WTC11 (cell line): ENCODE results near the gene SNPH. TPM values are rescaled to one million over a fixed set of nuclear protein-coding genes. Genes with fewer than 3 reads are reported as not detected.

ENCODE experiments used
- ATF1 ChIP-seq: sonication (generic); formaldehyde crosslinking; IDR thresholded peaks from 2 replicates; pipeline ENCODE4 v1.8.1; 2023; ENCODE audit warnings: mild to moderate bottlenecking, moderate library complexity, missing genetic modification reagents
- CREM ChIP-seq: sonication (generic); formaldehyde crosslinking; IDR thresholded peaks from 2 replicates; pipeline ENCODE4 v1.8.1; 2022; ENCODE audit warnings: mild to moderate bottlenecking, missing genetic modification reagents, moderate library complexity
- ELF4 ChIP-seq: sonication (generic); formaldehyde crosslinking; IDR thresholded peaks from 2 replicates; pipeline ENCODE4 v1.8.1; 2022; ENCODE audit warnings: low read depth, mild to moderate bottlenecking, moderate library complexity, missing genetic modification reagents
- ETV6 ChIP-seq: sonication (generic); formaldehyde crosslinking; IDR thresholded peaks from 2 replicates; pipeline ENCODE4 v1.8.1; 2022; ENCODE audit warnings: mild to moderate bottlenecking, missing genetic modification reagents
- GABPB1 ChIP-seq: sonication (generic); formaldehyde crosslinking; IDR thresholded peaks from 2 replicates; pipeline ENCODE4 v1.8.1; 2023; ENCODE audit warnings: mild to moderate bottlenecking, missing genetic modification reagents
- HMGA2 ChIP-seq: fragments of 250-450 bp; sonication (Bioruptor Pico); IDR thresholded peaks from 2 replicates; pipeline ENCODE4 v1.4.0; 2021; ENCODE audit warnings: mild to moderate bottlenecking, moderate library complexity
- JUN ChIP-seq: sonication (generic); formaldehyde crosslinking; IDR thresholded peaks from 2 replicates; pipeline ENCODE4 v1.8.0; 2023; ENCODE audit warnings: mild to moderate bottlenecking, missing genetic modification reagents
- MYBL2 ChIP-seq: sonication (generic); formaldehyde crosslinking; IDR thresholded peaks from 2 replicates; pipeline ENCODE4 v1.8.1; 2023; ENCODE audit warnings: mild to moderate bottlenecking, moderate library complexity, missing genetic modification reagents
- NFATC4 ChIP-seq: fragments of 250-450 bp; sonication (Bioruptor Pico); IDR thresholded peaks from 2 replicates; pipeline ENCODE4 v1.9.0; 2021; ENCODE audit warnings: mild to moderate bottlenecking
- NFE2L1 ChIP-seq: sonication (generic); formaldehyde crosslinking; IDR thresholded peaks from 2 replicates; pipeline ENCODE4 v1.8.1; 2023; ENCODE audit warnings: missing genetic modification reagents
- NFYB ChIP-seq: sonication (generic); formaldehyde crosslinking; conservative IDR thresholded peaks from 2 replicates; pipeline ENCODE4 v1.8.0; 2022; ENCODE audit warnings: low read depth, missing genetic modification reagents
- NR1H2 ChIP-seq: sonication (generic); formaldehyde crosslinking; IDR thresholded peaks from 2 replicates; pipeline ENCODE4 v1.9.0; 2021; ENCODE audit warnings: mild to moderate bottlenecking, moderate library complexity, missing genetic modification reagents
- NR2C2 ChIP-seq: sonication (generic); formaldehyde crosslinking; IDR thresholded peaks from 2 replicates; pipeline ENCODE4 v1.8.0; 2022; ENCODE audit warnings: mild to moderate bottlenecking, missing genetic modification reagents
- RELA ChIP-seq: sonication (generic); formaldehyde crosslinking; IDR thresholded peaks from 2 replicates; pipeline ENCODE4 v1.8.1; 2022; ENCODE audit warnings: missing genetic modification reagents, mild to moderate bottlenecking, borderline replicate concordance
- SP1 ChIP-seq: sonication (generic); formaldehyde crosslinking; conservative IDR thresholded peaks from 2 replicates; pipeline ENCODE4 v1.8.1; 2022; ENCODE audit warnings: missing genetic modification reagents
- TEAD1 ChIP-seq: sonication (generic); formaldehyde crosslinking; IDR thresholded peaks from 2 replicates; pipeline ENCODE4 v1.8.0; 2022; ENCODE audit warnings: mild to moderate bottlenecking, missing genetic modification reagents
- ZNF138 ChIP-seq: sonication (generic); formaldehyde crosslinking; conservative IDR thresholded peaks from 2 replicates; pipeline ENCODE4 v1.8.1; 2022; ENCODE audit warnings: mild to moderate bottlenecking, moderate library complexity, missing genetic modification reagents
- ZNF232 ChIP-seq: sonication (generic); formaldehyde crosslinking; IDR thresholded peaks from 2 replicates; pipeline ENCODE4 v1.8.0; 2022; ENCODE audit warnings: mild to moderate bottlenecking, missing genetic modification reagents
- ZNF396 ChIP-seq: fragments of 250-450 bp; sonication (Bioruptor Pico); IDR thresholded peaks from 2 replicates; pipeline ENCODE4 v1.8.0; 2021; ENCODE audit warnings: mild to moderate bottlenecking, moderate library complexity, borderline replicate concordance
- total RNA-seq: library from RNA; stranded (reverse); gene quantifications from 3 replicates; pipeline ENCODE4 v1.2.3, GENCODE V29; 2021
- TF ChIP-seq, protein P1 (sequence below): sonication (generic); formaldehyde crosslinking; IDR thresholded peaks from 2 replicates; pipeline ENCODE4 v1.8.1; 2023; ENCODE audit warnings: mild to moderate bottlenecking, missing genetic modification reagents
- TF ChIP-seq, protein P2 (sequence below): sonication (generic); formaldehyde crosslinking; IDR thresholded peaks from 2 replicates; pipeline ENCODE4 v1.8.1; 2023; ENCODE audit warnings: mild to moderate bottlenecking, missing genetic modification reagents, moderate library complexity
- TF ChIP-seq, protein P3 (sequence below): sonication (generic); formaldehyde crosslinking; IDR thresholded peaks from 2 replicates; pipeline ENCODE4 v1.8.0; 2022; ENCODE audit warnings: mild to moderate bottlenecking, missing genetic modification reagents
- TF ChIP-seq, protein P4 (sequence below): sonication (generic); formaldehyde crosslinking; IDR thresholded peaks from 2 replicates; pipeline ENCODE4 v1.8.1; 2022; ENCODE audit warnings: mild to moderate bottlenecking, missing genetic modification reagents, moderate library complexity, borderline replicate concordance
- TF ChIP-seq, protein P5 (sequence below): sonication (generic); formaldehyde crosslinking; IDR thresholded peaks from 2 replicates; pipeline ENCODE4 v1.8.1; 2022; ENCODE audit warnings: mild to moderate bottlenecking, moderate library complexity, missing genetic modification reagents
- TF ChIP-seq, protein P6 (sequence below): sonication (generic); formaldehyde crosslinking; IDR thresholded peaks from 2 replicates; pipeline ENCODE4 v1.8.1; 2022; ENCODE audit warnings: low read depth, mild to moderate bottlenecking, moderate library complexity, missing genetic modification reagents, borderline replicate concordance
- TF ChIP-seq, protein P7 (sequence below): sonication (generic); formaldehyde crosslinking; IDR thresholded peaks from 2 replicates; pipeline ENCODE4 v1.8.0; 2022; ENCODE audit warnings: mild to moderate bottlenecking, missing genetic modification reagents
- TF ChIP-seq, protein P8 (sequence below): fragments of 250-450 bp; sonication (Bioruptor Pico); IDR thresholded peaks from 2 replicates; pipeline ENCODE4 v1.9.0; 2021; ENCODE audit warnings: mild to moderate bottlenecking
- TF ChIP-seq, protein P9 (sequence below): fragments of 250-450 bp; sonication (Bioruptor Pico); IDR thresholded peaks from 2 replicates; pipeline ENCODE4 v2.1.2; 2022; ENCODE audit warnings: mild to moderate bottlenecking, moderate library complexity

The SNPH gene
- total RNA-seq, 1 experiment from 2014 or later = 3.5 TPM

DNA sequence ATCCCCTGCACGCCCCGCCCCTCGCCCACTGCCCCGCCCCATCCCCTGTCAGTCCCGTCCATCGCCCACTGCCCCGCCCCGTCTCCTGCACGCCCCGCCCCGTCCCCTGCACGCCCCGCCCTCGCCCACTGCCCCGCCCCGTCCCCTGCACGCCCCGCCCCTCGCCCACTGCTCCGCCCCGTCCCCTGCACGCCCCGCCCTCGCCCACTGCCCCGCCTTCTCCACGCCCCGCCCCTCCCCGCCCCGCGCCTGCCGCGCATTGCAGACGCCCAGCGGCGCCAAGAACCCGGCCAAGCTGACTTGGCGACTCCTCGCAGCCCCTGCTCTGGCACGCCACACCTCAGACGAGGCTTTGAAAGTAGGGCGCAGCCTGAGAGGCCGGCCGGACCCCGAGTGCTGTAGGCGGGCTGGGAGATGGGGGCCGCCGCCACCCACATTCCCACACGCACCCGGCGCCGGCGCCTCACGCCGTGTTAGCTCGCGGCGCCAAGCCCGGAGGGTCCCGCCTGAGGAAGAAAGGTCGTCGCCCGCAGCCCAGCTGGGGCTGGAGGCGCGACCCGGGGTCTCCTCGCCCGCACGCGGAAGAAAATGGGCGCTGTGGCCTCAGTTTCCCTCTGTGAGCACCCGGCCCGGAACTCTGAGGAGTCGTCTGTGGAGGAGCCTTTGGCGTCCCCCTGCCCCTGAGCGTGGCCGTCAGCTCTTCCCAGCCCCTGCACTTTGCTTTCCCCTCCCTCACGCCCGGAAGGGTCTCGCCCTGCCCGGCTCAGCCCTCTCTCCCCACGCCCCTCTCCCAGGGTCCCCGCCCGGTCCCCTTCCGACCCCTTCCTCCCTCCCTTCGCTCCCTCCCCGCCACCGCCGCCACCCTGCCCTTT is 40.1 kb upstream of the SNPH start, which contains the start of gene RAD21L1 (continued):
- TF ChIP-seq, protein P1, sequence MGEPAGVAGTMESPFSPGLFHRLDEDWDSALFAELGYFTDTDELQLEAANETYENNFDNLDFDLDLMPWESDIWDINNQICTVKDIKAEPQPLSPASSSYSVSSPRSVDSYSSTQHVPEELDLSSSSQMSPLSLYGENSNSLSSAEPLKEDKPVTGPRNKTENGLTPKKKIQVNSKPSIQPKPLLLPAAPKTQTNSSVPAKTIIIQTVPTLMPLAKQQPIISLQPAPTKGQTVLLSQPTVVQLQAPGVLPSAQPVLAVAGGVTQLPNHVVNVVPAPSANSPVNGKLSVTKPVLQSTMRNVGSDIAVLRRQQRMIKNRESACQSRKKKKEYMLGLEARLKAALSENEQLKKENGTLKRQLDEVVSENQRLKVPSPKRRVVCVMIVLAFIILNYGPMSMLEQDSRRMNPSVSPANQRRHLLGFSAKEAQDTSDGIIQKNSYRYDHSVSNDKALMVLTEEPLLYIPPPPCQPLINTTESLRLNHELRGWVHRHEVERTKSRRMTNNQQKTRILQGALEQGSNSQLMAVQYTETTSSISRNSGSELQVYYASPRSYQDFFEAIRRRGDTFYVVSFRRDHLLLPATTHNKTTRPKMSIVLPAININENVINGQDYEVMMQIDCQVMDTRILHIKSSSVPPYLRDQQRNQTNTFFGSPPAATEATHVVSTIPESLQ (CRISPR knock-in tag) = 0 out of 2 replicates have a peak, but pooled peaks have one; percentile 44
- TF ChIP-seq, protein P2, sequence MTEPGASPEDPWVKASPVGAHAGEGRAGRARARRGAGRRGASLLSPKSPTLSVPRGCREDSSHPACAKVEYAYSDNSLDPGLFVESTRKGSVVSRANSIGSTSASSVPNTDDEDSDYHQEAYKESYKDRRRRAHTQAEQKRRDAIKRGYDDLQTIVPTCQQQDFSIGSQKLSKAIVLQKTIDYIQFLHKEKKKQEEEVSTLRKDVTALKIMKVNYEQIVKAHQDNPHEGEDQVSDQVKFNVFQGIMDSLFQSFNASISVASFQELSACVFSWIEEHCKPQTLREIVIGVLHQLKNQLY = 0 out of 2 replicates have a peak, but pooled peaks have one; percentile 57
- TF ChIP-seq NFATC4 (CRISPR knock-in tag) (no peak), GABPB1 (no peak), HMGA2 (CRISPR knock-in tag) (no peak), TEAD1 (CRISPR knock-in tag) (peak; percentile 67; the same call in 1 of the 2 replicates), ATF1 (CRISPR knock-in tag) (no peak), CREM (no peak), ZNF232 (CRISPR knock-in tag) (no peak), SP1 (CRISPR knock-in tag) (no peak; the same call in 1 of the 2 replicates), ZNF396 (CRISPR knock-in tag) (no peak), ELF4 (CRISPR knock-in tag) (peak; percentile 75; the same call in 1 of the 2 replicates), ETV6 (CRISPR knock-in tag) (no peak), RELA (CRISPR knock-in tag) (no peak), JUN (CRISPR knock-in tag) (peak; percentile 48; the same call in 1 of the 2 replicates), NFE2L1 (CRISPR knock-in tag) (no peak), MYBL2 (CRISPR knock-in tag) (no peak), NR2C2 (no peak), NFYB (CRISPR knock-in tag) (no peak), ZNF138 (no peak), NR1H2 (CRISPR knock-in tag) (no peak)
- TF ChIP-seq, protein P3, sequence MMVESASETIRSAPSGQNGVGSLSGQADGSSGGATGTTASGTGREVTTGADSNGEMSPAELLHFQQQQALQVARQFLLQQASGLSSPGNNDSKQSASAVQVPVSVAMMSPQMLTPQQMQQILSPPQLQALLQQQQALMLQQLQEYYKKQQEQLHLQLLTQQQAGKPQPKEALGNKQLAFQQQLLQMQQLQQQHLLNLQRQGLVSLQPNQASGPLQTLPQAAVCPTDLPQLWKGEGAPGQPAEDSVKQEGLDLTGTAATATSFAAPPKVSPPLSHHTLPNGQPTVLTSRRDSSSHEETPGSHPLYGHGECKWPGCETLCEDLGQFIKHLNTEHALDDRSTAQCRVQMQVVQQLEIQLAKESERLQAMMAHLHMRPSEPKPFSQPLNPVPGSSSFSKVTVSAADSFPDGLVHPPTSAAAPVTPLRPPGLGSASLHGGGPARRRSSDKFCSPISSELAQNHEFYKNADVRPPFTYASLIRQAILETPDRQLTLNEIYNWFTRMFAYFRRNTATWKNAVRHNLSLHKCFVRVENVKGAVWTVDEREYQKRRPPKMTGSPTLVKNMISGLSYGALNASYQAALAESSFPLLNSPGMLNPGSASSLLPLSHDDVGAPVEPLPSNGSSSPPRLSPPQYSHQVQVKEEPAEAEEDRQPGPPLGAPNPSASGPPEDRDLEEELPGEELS (CRISPR knock-in tag) = no peak
- TF ChIP-seq, protein P4, sequence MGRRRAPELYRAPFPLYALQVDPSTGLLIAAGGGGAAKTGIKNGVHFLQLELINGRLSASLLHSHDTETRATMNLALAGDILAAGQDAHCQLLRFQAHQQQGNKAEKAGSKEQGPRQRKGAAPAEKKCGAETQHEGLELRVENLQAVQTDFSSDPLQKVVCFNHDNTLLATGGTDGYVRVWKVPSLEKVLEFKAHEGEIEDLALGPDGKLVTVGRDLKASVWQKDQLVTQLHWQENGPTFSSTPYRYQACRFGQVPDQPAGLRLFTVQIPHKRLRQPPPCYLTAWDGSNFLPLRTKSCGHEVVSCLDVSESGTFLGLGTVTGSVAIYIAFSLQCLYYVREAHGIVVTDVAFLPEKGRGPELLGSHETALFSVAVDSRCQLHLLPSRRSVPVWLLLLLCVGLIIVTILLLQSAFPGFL (CRISPR knock-in tag) = no peak
- TF ChIP-seq, protein P5, sequence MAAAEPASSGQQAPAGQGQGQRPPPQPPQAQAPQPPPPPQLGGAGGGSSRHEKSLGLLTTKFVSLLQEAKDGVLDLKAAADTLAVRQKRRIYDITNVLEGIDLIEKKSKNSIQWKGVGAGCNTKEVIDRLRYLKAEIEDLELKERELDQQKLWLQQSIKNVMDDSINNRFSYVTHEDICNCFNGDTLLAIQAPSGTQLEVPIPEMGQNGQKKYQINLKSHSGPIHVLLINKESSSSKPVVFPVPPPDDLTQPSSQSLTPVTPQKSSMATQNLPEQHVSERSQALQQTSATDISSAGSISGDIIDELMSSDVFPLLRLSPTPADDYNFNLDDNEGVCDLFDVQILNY (CRISPR knock-in tag) = peak; percentile 52; the same call in 1 of the 2 replicates
- TF ChIP-seq, protein P6, sequence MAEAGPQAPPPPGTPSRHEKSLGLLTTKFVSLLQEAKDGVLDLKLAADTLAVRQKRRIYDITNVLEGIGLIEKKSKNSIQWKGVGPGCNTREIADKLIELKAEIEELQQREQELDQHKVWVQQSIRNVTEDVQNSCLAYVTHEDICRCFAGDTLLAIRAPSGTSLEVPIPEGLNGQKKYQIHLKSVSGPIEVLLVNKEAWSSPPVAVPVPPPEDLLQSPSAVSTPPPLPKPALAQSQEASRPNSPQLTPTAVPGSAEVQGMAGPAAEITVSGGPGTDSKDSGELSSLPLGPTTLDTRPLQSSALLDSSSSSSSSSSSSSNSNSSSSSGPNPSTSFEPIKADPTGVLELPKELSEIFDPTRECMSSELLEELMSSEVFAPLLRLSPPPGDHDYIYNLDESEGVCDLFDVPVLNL (CRISPR knock-in tag) = 0 out of 2 replicates have a peak, but pooled peaks have one; percentile 36
- TF ChIP-seq, protein P7, sequence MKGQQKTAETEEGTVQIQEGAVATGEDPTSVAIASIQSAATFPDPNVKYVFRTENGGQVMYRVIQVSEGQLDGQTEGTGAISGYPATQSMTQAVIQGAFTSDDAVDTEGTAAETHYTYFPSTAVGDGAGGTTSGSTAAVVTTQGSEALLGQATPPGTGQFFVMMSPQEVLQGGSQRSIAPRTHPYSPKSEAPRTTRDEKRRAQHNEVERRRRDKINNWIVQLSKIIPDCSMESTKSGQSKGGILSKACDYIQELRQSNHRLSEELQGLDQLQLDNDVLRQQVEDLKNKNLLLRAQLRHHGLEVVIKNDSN (CRISPR knock-in tag) = peak; percentile 54; the same call in 1 of the 2 replicates
- TF ChIP-seq, protein P8, sequence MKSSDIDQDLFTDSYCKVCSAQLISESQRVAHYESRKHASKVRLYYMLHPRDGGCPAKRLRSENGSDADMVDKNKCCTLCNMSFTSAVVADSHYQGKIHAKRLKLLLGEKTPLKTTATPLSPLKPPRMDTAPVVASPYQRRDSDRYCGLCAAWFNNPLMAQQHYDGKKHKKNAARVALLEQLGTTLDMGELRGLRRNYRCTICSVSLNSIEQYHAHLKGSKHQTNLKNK (CRISPR knock-in tag) = no peak
- TF ChIP-seq, protein P9, sequence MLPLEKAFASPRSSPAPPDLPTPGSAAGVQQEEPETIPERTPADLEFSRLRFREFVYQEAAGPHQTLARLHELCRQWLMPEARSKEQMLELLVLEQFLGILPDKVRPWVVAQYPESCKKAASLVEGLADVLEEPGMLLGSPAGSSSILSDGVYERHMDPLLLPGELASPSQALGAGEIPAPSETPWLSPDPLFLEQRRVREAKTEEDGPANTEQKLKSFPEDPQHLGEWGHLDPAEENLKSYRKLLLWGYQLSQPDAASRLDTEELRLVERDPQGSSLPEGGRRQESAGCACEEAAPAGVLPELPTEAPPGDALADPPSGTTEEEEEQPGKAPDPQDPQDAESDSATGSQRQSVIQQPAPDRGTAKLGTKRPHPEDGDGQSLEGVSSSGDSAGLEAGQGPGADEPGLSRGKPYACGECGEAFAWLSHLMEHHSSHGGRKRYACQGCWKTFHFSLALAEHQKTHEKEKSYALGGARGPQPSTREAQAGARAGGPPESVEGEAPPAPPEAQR (CRISPR knock-in tag) = no peak
